Skeletal muscle tissue (tissue), 4 donors: Measurements from ENCODE around the gene RIPOR1. TPM values are rescaled to one million over a fixed set of nuclear protein-coding genes. Genes with fewer than 3 reads are reported as not detected.
"Not testable (repeated sequence)": the region's sequence is repeated elsewhere in the genome, so short reads cannot be mapped to it uniquely, and the experiment has no call there.

ENCODE experiments used
- H3K27ac ChIP-seq: one replicate; pipeline ENCODE4 v1.7.0; 2013; ENCODE audit warnings: mild to moderate bottlenecking, low read depth, low read length, inconsistent platforms
- H3K27me3 ChIP-seq, 3 donors: one replicate each; pipeline ENCODE4 v1.7.0; 2013; ENCODE audit warnings: low read length in 3 of 3; ENCODE audit not compliant: control insufficient read depth in 3 of 3, insufficient read depth in 3 of 3
- H3K36me3 ChIP-seq, 3 donors: one replicate each; pipeline ENCODE4 v1.7.0; 2013; ENCODE audit warnings: low read length in 3 of 3; ENCODE audit not compliant: control insufficient read depth in 3 of 3, insufficient read depth in 3 of 3
- H3K4me1 ChIP-seq, 3 donors: one replicate each; pipeline ENCODE4 v1.7.0; 2013; ENCODE audit warnings: low read length in 3 of 3, mild to moderate bottlenecking in 3 of 3; ENCODE audit not compliant: control insufficient read depth in 3 of 3, insufficient read depth in 3 of 3
- H3K4me3 ChIP-seq, 3 donors: one replicate each; pipeline ENCODE4 v1.7.0; 2013; ENCODE audit warnings: low read length in 3 of 3
- H3K9ac ChIP-seq, 3 donors: one replicate each; pipeline ENCODE4 v1.7.0; 2013; ENCODE audit warnings: low read length in 3 of 3, mild to moderate bottlenecking in 3 of 3, moderate library complexity in 2 of 3, low read depth in 1 of 3
- H3K9me3 ChIP-seq, 3 donors: one replicate each; pipeline ENCODE4 v1.7.0; 2013; ENCODE audit warnings: low read length in 3 of 3; ENCODE audit not compliant: control insufficient read depth in 3 of 3
- total RNA-seq: library from RNA; depleted of rRNA; stranded (reverse); fragments of >200 nt; gene quantifications from one replicate; pipeline ENCODE4 v1.2.3, GENCODE V29; 2014
- donor health status: Osteomylitis.

Gene RIPOR1
- total RNA-seq, 1 donor from 2014 or later: 30.8 TPM

GRCh38 chr16:67530013-67530939 lies 1.6 kb downstream of the RIPOR1 start:
- Histone ChIP-seq H3K27me3 (no peaks in the 10 kb centered on the region), H3K27ac (peak overlapping the region; percentile 86), H3K36me3 (no peaks in the 10 kb centered on the region), H3K4me3 (peak overlapping the region; percentile 82 to 94 (median 91)), H3K4me1 (peaks cover 29 to 38% (median 32%) of the 10 kb centered on the region in 3 donors), H3K9me3 (no peaks in the 10 kb centered on the region), H3K9ac (peak overlapping the region; percentile 83 to 96 (median 96))

DNA sequence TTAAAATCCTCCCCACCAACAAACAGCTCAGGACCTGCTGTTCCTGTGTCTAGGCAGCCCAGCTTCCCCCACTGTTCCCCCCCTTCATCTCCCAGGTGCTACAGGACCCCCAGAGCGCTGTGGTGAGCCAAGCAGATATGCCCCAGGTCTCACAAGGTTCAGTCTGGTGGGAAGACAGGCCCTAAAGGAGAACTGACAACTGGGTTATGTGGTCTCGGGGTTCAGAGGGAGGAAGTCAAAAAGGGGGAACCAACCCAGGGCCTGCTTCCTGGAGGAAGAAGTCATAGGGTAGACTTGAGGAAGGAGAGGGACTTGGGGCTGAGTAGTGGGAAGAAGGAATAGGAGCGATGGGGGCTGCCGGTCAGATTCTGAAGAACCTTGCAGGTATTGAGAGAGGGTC lies 2.6 kb downstream of the RIPOR1 start:
- peak overlapping the region; percentile 82 to 94 (median 91) for H3K4me3 ChIP-seq
- H3K9me3 ChIP-seq: no peaks in the 10 kb centered on the region
- H3K27me3 ChIP-seq: no peaks in the 10 kb centered on the region
- H3K36me3 ChIP-seq: no peaks in the 10 kb centered on the region
- H3K9ac ChIP-seq: peak overlapping the region in 2 of 3 donors; percentile 20 to 96
- H3K27ac ChIP-seq: peak overlapping the region; percentile 86
- peaks cover 37 to 40% (median 37%) of the 10 kb centered on the region in 3 donors for H3K4me1 ChIP-seq

DNA sequence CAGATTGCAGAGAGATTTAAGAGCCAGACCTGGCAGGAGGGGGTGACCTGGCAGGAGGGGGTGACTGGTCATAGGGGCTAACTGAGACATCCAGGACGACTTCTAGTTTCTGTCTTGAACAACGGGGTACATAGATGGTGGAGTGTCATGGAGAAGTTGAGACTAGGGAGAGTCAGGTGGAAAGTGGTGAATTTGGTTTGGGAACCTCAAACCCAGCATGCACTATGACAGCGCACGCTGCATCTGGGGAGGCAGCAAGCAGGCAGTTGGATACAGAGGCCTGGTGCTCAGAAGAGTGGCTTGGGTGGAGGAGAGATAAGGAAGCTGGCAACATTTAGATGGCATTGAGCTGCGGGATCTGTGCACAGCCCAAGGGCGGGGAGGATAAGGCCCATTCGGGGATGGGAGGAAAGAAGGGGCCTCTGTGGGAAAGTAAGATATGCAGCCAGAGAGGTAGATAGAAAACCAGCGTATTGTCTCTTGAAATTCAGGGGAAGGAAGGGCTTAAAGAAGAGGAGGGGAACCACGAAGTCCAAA lies 4.5 kb downstream of the RIPOR1 start:
- Histone ChIP-seq H3K9ac (peak overlapping the region in 1 of 3 donors; percentile 33), H3K4me1 (peaks cover 39 to 49% (median 43%) of the 10 kb centered on the region in 3 donors), H3K9me3 (no peaks in the 10 kb centered on the region), H3K36me3 (no peaks in the 10 kb centered on the region), H3K27me3 (no peaks in the 10 kb centered on the region), H3K4me3 (no peak overlapping the region), H3K27ac (no peak overlapping the region)

DNA sequence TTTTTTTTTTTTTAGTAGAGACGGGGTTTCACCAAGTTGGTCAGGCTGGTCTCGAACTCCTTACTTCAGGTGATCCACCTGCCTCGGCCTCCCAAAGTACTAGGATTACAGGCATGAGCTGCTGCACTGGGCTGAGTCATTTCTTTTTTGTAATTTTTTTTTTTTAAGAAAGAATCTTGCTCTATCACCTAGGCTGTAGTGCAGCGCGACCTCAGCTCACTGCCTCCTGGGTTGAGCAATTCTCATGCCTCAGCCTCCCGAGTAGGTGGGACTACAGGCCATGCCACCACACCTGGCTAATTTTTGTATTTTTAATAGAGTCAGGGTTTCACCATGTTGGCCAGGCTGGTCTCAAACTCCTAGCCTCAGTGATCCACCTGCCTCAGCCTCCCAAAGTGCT lies 5.4 kb downstream of the RIPOR1 start:
- not testable (repeated sequence) for H3K27me3 ChIP-seq, H3K9me3 ChIP-seq, H3K4me3 ChIP-seq, H3K27ac ChIP-seq, H3K9ac ChIP-seq, H3K36me3 ChIP-seq
- H3K4me1 ChIP-seq: peaks cover 41 to 54% (median 47%) of the 10 kb centered on the region in 3 donors

GRCh38 chr16:67534431-67534830 lies 5.8 kb downstream of the RIPOR1 start:
- Histone ChIP-seq H3K9me3 (no peaks in the 10 kb centered on the region), H3K4me3 (no peak overlapping the region), H3K4me1 (peaks cover 44 to 56% (median 48%) of the 10 kb centered on the region in 3 donors), H3K27ac (no peak overlapping the region), H3K9ac (no peak overlapping the region), H3K36me3 (peaks cover under 1 to 2% (median under 1%) of the 10 kb centered on the region in 3 donors), H3K27me3 (no peaks in the 10 kb centered on the region)

GRCh38 chr16:67535201-67535600 lies 6.6 kb downstream of the RIPOR1 start:
- H3K9ac ChIP-seq: no peak overlapping the region
- H3K4me1 ChIP-seq: peaks cover 40 to 55% (median 44%) of the 10 kb centered on the region in 3 donors
- peaks cover 7 to 10% (median 8%) of the 10 kb centered on the region in 3 donors for H3K36me3 ChIP-seq
- no peaks in the 10 kb centered on the region for H3K9me3 ChIP-seq
- H3K27ac ChIP-seq: no peak overlapping the region
- no peaks in the 10 kb centered on the region for H3K27me3 ChIP-seq
- H3K4me3 ChIP-seq: no peak overlapping the region

- Histone ChIP-seq H3K27ac (peak overlapping the region; percentile 84), H3K4me1 (peaks cover 28 to 51% (median 47%) of the 10 kb centered on the region in 3 donors), H3K9me3 (no peaks in the 10 kb centered on the region), H3K9ac (peak overlapping the region; percentile 72 to 85 (median 75)), H3K27me3 (no peaks in the 10 kb centered on the region), H3K36me3 (peaks cover 26 to 29% (median 27%) of the 10 kb centered on the region in 3 donors), H3K4me3 (peak overlapping the region; percentile 66 to 73 (median 66))
Measured at GRCh38 chr16:67537270-67537635, 8.6 kb downstream of the RIPOR1 start.

- Histone ChIP-seq H3K9ac (peak overlapping the region; percentile 72 to 85 (median 75)), H3K36me3 (peaks cover 30 to 32% (median 31%) of the 10 kb centered on the region in 3 donors)
Measured at GRCh38 chr16:67537636-67538591, 9.3 kb downstream of the RIPOR1 start.

GRCh38 chr16:67538666-67539101 lies 10.1 kb downstream of the RIPOR1 start:
- Histone ChIP-seq H3K4me3 (peak overlapping the region; percentile 48 to 66 (median 56)), H3K9me3 (no peaks in the 10 kb centered on the region), H3K27me3 (no peaks in the 10 kb centered on the region), H3K36me3 (peaks cover 37 to 40% (median 38%) of the 10 kb centered on the region in 3 donors), H3K4me1 (peaks cover 28 to 55% (median 54%) of the 10 kb centered on the region in 3 donors), H3K9ac (peak overlapping the region; percentile 33 to 85 (median 75)), H3K27ac (peak overlapping the region; percentile 84)

More at GRCh38 chr16:67537636-67538591, 9.3 kb downstream of the RIPOR1 start:
- peak overlapping the region; percentile 66 to 73 (median 66) for H3K4me3 ChIP-seq
- no peaks in the 10 kb centered on the region for H3K27me3 ChIP-seq
- no peaks in the 10 kb centered on the region for H3K9me3 ChIP-seq
- peak overlapping the region; percentile 84 for H3K27ac ChIP-seq
- H3K4me1 ChIP-seq: peaks cover 28 to 50% (median 49%) of the 10 kb centered on the region in 3 donors
